PC-3 (cell line): ENCODE data around the gene SNAPC2.

Experiments used
- CTCF ChIP-seq: fragments of 300-600 bp; sonication (generic); conservative IDR thresholded peaks from 2 replicates; pipeline ENCODE4 v1.5.1; 2017; ENCODE audit warnings: antibody characterized with exemption, low read depth, mild to moderate bottlenecking, low read length
- EZH2 ChIP-seq: fragments of 300-600 bp; sonication (generic); IDR thresholded peaks from one replicate; pipeline ENCODE4 v1.6.1; 2017; ENCODE audit warnings: antibody characterized with exemption, mild to moderate bottlenecking, low read length; ENCODE audit not compliant: unreplicated experiment
- EZH2phosphoT487 ChIP-seq: fragments of 300-600 bp; sonication (generic); IDR thresholded peaks from 2 replicates; pipeline ENCODE4 v1.6.1; 2018; ENCODE audit warnings: mild to moderate bottlenecking, antibody characterized with exemption, low read length, borderline replicate concordance

GRCh38 chr19:7927605-7928333 is 7.6 kb downstream of the SNAPC2 start:
- no peak for TF ChIP-seq CTCF
- no peak for TF ChIP-seq EZH2
- no peak for TF ChIP-seq EZH2phosphoT487
